Activated T-cell treated with anti-CD3 and anti-CD28 coated beads, Interleukin-2, amount 50 U/mL, for 24 hours (primary cell): Measurements from ENCODE around the gene COL8A2.

Source experiments
- DNase-seq: peaks from one replicate; pipeline ENCODE4 v3.0.0-alpha.2; 2020
- H3K27ac Mint-ChIP-seq: 2 replicates; pipeline ENCODE4 v1.8.0; 2020; ENCODE audit warnings: mild to moderate bottlenecking, mixed read lengths
- H3K27me3 Mint-ChIP-seq: 2 replicates; pipeline ENCODE4 v1.8.0; 2020; ENCODE audit warnings: mixed read lengths
- H3K36me3 Mint-ChIP-seq: 2 replicates; pipeline ENCODE4 v1.8.0; 2020; ENCODE audit warnings: low read depth, mixed read lengths
- H3K4me1 Mint-ChIP-seq: 2 replicates; pipeline ENCODE4 v1.8.0; 2020; ENCODE audit warnings: low read depth, mixed read lengths
- H3K4me3 Mint-ChIP-seq: 2 replicates; pipeline ENCODE4 v1.8.0; 2020; ENCODE audit warnings: mild to moderate bottlenecking, moderate library complexity, mixed read lengths
- H3K9me3 Mint-ChIP-seq: 2 replicates; pipeline ENCODE4 v1.8.0; 2020; ENCODE audit warnings: mixed read lengths

COL8A2 gene

GRCh38 chr1:36119456-36119855 lies 5.6 kb downstream of the COL8A2 start:
- no peak overlapping the region for H3K4me3 Mint-ChIP-seq
- H3K27ac Mint-ChIP-seq: no peak overlapping the region
- no peak for DNase-seq
- peaks cover 29% of the 10 kb centered on the region for H3K27me3 Mint-ChIP-seq
- no peaks in the 10 kb centered on the region for H3K36me3 Mint-ChIP-seq
- no peaks in the 10 kb centered on the region for H3K9me3 Mint-ChIP-seq
- H3K4me1 Mint-ChIP-seq: peaks cover 14% of the 10 kb centered on the region

GRCh38 chr1:36118447-36119204 lies 6.4 kb downstream of the COL8A2 start:
- Mint-ChIP-seq H3K4me1 (peaks cover 11% of the 10 kb centered on the region), H3K36me3 (no peaks in the 10 kb centered on the region), H3K4me3 (no peak overlapping the region), H3K9me3 (no peaks in the 10 kb centered on the region), H3K27ac (no peak overlapping the region), H3K27me3 (peaks cover 21% of the 10 kb centered on the region)
- DNase-seq: no peak

GRCh38 chr1:36116901-36117300 lies 8.1 kb downstream of the COL8A2 start:
- H3K4me1 Mint-ChIP-seq: no peaks in the 10 kb centered on the region
- no peaks in the 10 kb centered on the region for H3K9me3 Mint-ChIP-seq
- no peaks in the 10 kb centered on the region for H3K36me3 Mint-ChIP-seq
- H3K27me3 Mint-ChIP-seq: peaks cover 3% of the 10 kb centered on the region
- DNase-seq: no peak
- H3K27ac Mint-ChIP-seq: no peak overlapping the region
- no peak overlapping the region for H3K4me3 Mint-ChIP-seq

- no peak overlapping the region for H3K4me3 Mint-ChIP-seq
- no peaks in the 10 kb centered on the region for H3K27me3 Mint-ChIP-seq
- no peaks in the 10 kb centered on the region for H3K36me3 Mint-ChIP-seq
- no peak for DNase-seq
- H3K9me3 Mint-ChIP-seq: no peaks in the 10 kb centered on the region
- H3K27ac Mint-ChIP-seq: no peak overlapping the region
- H3K4me1 Mint-ChIP-seq: peaks cover 5% of the 10 kb centered on the region
Observed at GRCh38 chr1:36115931-36116330, 9.1 kb downstream of the COL8A2 start.

- H3K9me3 Mint-ChIP-seq: no peaks in the 10 kb centered on the region
- peaks cover 6% of the 10 kb centered on the region for H3K4me1 Mint-ChIP-seq
- no peaks in the 10 kb centered on the region for H3K27me3 Mint-ChIP-seq
- DNase-seq: no peak
- H3K27ac Mint-ChIP-seq: no peak overlapping the region
- H3K36me3 Mint-ChIP-seq: no peaks in the 10 kb centered on the region
- no peak overlapping the region for H3K4me3 Mint-ChIP-seq
Observed at GRCh38 chr1:36115200-36115669, 9.8 kb downstream of the COL8A2 start.

GRCh38 chr1:36114371-36114770 lies 10.7 kb downstream of the COL8A2 start:
- H3K4me3 Mint-ChIP-seq: no peak overlapping the region
- DNase-seq: no peak
- peaks cover 10% of the 10 kb centered on the region for H3K4me1 Mint-ChIP-seq
- H3K9me3 Mint-ChIP-seq: no peaks in the 10 kb centered on the region
- H3K27me3 Mint-ChIP-seq: no peaks in the 10 kb centered on the region
- H3K27ac Mint-ChIP-seq: no peak overlapping the region
- H3K36me3 Mint-ChIP-seq: no peaks in the 10 kb centered on the region

- H3K36me3 Mint-ChIP-seq: no peaks in the 10 kb centered on the region
- H3K27me3 Mint-ChIP-seq: no peaks in the 10 kb centered on the region
- no peaks in the 10 kb centered on the region for H3K9me3 Mint-ChIP-seq
- peaks cover 24% of the 10 kb centered on the region for H3K4me1 Mint-ChIP-seq
- DNase-seq: no peak
- H3K27ac Mint-ChIP-seq: no peak overlapping the region
- no peak overlapping the region for H3K4me3 Mint-ChIP-seq
Observed at GRCh38 chr1:36112823-36113222, 12.2 kb downstream of the COL8A2 start.

GRCh38 chr1:36111151-36111550 lies 13.9 kb downstream of the COL8A2 start:
- DNase-seq: no peak
- Mint-ChIP-seq H3K9me3 (no peaks in the 10 kb centered on the region), H3K27me3 (no peaks in the 10 kb centered on the region), H3K36me3 (no peaks in the 10 kb centered on the region), H3K4me3 (no peak overlapping the region), H3K27ac (no peak overlapping the region), H3K4me1 (peaks cover 24% of the 10 kb centered on the region)

GRCh38 chr1:36109041-36109679 lies 15.9 kb downstream of the COL8A2 start:
- peak; percentile 53 for DNase-seq
- H3K36me3 Mint-ChIP-seq: no peaks in the 10 kb centered on the region
- peaks cover 24% of the 10 kb centered on the region for H3K4me1 Mint-ChIP-seq
- H3K27ac Mint-ChIP-seq: peak overlapping the region; percentile 72
- H3K4me3 Mint-ChIP-seq: no peak overlapping the region
- H3K27me3 Mint-ChIP-seq: no peaks in the 10 kb centered on the region
- no peaks in the 10 kb centered on the region for H3K9me3 Mint-ChIP-seq

GRCh38 chr1:36108314-36108713 lies 16.7 kb downstream of the COL8A2 start:
- DNase-seq: no peak
- peaks cover 24% of the 10 kb centered on the region for H3K4me1 Mint-ChIP-seq
- no peak overlapping the region for H3K27ac Mint-ChIP-seq
- H3K4me3 Mint-ChIP-seq: no peak overlapping the region
- no peaks in the 10 kb centered on the region for H3K36me3 Mint-ChIP-seq
- H3K27me3 Mint-ChIP-seq: no peaks in the 10 kb centered on the region
- H3K9me3 Mint-ChIP-seq: no peaks in the 10 kb centered on the region

GRCh38 chr1:36107394-36107793 lies 17.6 kb downstream of the COL8A2 start:
- DNase-seq: no peak
- no peaks in the 10 kb centered on the region for H3K27me3 Mint-ChIP-seq
- H3K4me1 Mint-ChIP-seq: peaks cover 24% of the 10 kb centered on the region
- no peaks in the 10 kb centered on the region for H3K36me3 Mint-ChIP-seq
- H3K9me3 Mint-ChIP-seq: no peaks in the 10 kb centered on the region
- H3K4me3 Mint-ChIP-seq: no peak overlapping the region
- peak overlapping the region; percentile 47 for H3K27ac Mint-ChIP-seq

- Mint-ChIP-seq H3K4me3 (no peak overlapping the region), H3K27me3 (no peaks in the 10 kb centered on the region), H3K27ac (no peak overlapping the region), H3K4me1 (peaks cover 22% of the 10 kb centered on the region), H3K36me3 (no peaks in the 10 kb centered on the region), H3K9me3 (no peaks in the 10 kb centered on the region)
- no peak for DNase-seq
Observed at GRCh38 chr1:36106269-36106668, 18.8 kb downstream of the COL8A2 start.

GRCh38 chr1:36101546-36101945 lies 23.5 kb downstream of the COL8A2 start:
- H3K36me3 Mint-ChIP-seq: peaks cover 4% of the 10 kb centered on the region
- H3K4me3 Mint-ChIP-seq: no peak overlapping the region
- H3K27ac Mint-ChIP-seq: no peak overlapping the region
- H3K4me1 Mint-ChIP-seq: peaks cover 4% of the 10 kb centered on the region
- H3K9me3 Mint-ChIP-seq: no peaks in the 10 kb centered on the region
- no peak for DNase-seq
- H3K27me3 Mint-ChIP-seq: no peaks in the 10 kb centered on the region

GRCh38 chr1:36100376-36100775 lies 24.6 kb downstream of the COL8A2 start:
- H3K4me3 Mint-ChIP-seq: no peak overlapping the region
- H3K9me3 Mint-ChIP-seq: no peaks in the 10 kb centered on the region
- DNase-seq: no peak
- H3K27ac Mint-ChIP-seq: no peak overlapping the region
- peaks cover 15% of the 10 kb centered on the region for H3K36me3 Mint-ChIP-seq
- H3K4me1 Mint-ChIP-seq: peaks cover 4% of the 10 kb centered on the region
- no peaks in the 10 kb centered on the region for H3K27me3 Mint-ChIP-seq

GRCh38 chr1:36099681-36100341 lies 25.2 kb downstream of the COL8A2 start:
- H3K9me3 Mint-ChIP-seq: no peaks in the 10 kb centered on the region
- peaks cover 19% of the 10 kb centered on the region for H3K36me3 Mint-ChIP-seq
- peak; percentile 84 for DNase-seq
- no peak overlapping the region for H3K27ac Mint-ChIP-seq
- peaks cover 4% of the 10 kb centered on the region for H3K4me1 Mint-ChIP-seq
- peak overlapping the region; percentile 12 for H3K4me3 Mint-ChIP-seq
- H3K27me3 Mint-ChIP-seq: no peaks in the 10 kb centered on the region
